IMR-90 (cell line): ENCODE measurements around the gene ANKRD40. TPM values are rescaled to one million over a fixed set of nuclear protein-coding genes. Genes with fewer than 3 reads are reported as not detected.

ENCODE experiments used
- ATAC-seq: fragments of 200-7000 bp; cut with Tn5 transposase; 2 replicates; pipeline ENCODE4 v1.9.1; 2020; ENCODE audit warnings: low read depth, mild to moderate bottlenecking, moderate library complexity
- BruUV-seq: library from RNA; stranded (reverse); fragments of 400-500 nt; replicated peaks from 2 replicates; lab custom pipeline; 2021; lab: Mats Ljungman, UMichigan
- CTCF ChIA-PET: fragments of 300-600 bp; formaldehyde crosslinking; extraction: SDS; loops from one replicate; lab custom pipeline; 2021; ENCODE audit warnings: antibody characterized with exemption; lab: Yijun Ruan, JAX
- POLR2A ChIA-PET: fragments of 300-600 bp; sonication (Branson Sonifier 250); formaldehyde crosslinking; loops from one replicate; lab custom pipeline; 2022; ENCODE audit warnings: antibody characterized with exemption; ENCODE audit not compliant: unreplicated experiment; lab: Charles Lee
- DNase-seq: peaks from one replicate; pipeline ENCODE4 v3.0.0; 2013
- H2AFZ ChIP-seq: replicated peaks from 2 replicates; pipeline ENCODE3; 2013; ENCODE audit warnings: low read length, mild to moderate bottlenecking; ENCODE audit not compliant: poor library complexity
- H2AK5ac ChIP-seq: 2 replicates; pipeline ENCODE4 v1.6.1; 2013; ENCODE audit warnings: low read depth, low read length, inconsistent platforms
- H2AK9ac ChIP-seq: replicated peaks from 2 replicates; pipeline ENCODE3; 2013; ENCODE audit warnings: mild to moderate bottlenecking, low read depth, low read length, moderate library complexity; ENCODE audit not compliant: poor library complexity
- H2BK120ac ChIP-seq: 2 replicates; pipeline ENCODE4 v1.6.1; 2013; ENCODE audit warnings: low read depth, low read length, inconsistent platforms
- H2BK15ac ChIP-seq: 3 replicates; pipeline ENCODE4 v1.6.1; 2013; ENCODE audit warnings: low read depth, low read length, inconsistent platforms
- H2BK20ac ChIP-seq: 2 replicates; pipeline ENCODE4 v1.6.1; 2013; ENCODE audit warnings: low read depth, mild to moderate bottlenecking, inconsistent platforms, low read length, moderate library complexity
- H2BK5ac ChIP-seq: 2 replicates; pipeline ENCODE4 v1.6.1; 2013; ENCODE audit warnings: mild to moderate bottlenecking, low read depth, low read length, inconsistent platforms; ENCODE audit not compliant: poor library complexity, severe bottlenecking
- H3K14ac ChIP-seq: replicated peaks from 2 replicates; pipeline ENCODE4 v1.6.1; 2013; ENCODE audit warnings: low read depth, low read length, inconsistent platforms
- H3K18ac ChIP-seq: 2 replicates; pipeline ENCODE4 v1.6.1; 2013; ENCODE audit warnings: low read depth, low read length, control low read depth
- H3K23ac ChIP-seq: 2 replicates; pipeline ENCODE4 v1.6.1; 2013; ENCODE audit warnings: low read depth, low read length, inconsistent platforms
- H3K27ac ChIP-seq: 2 replicates; pipeline ENCODE4 v1.5.1; 2013; ENCODE audit warnings: mild to moderate bottlenecking, control low read depth, low read length; ENCODE audit not compliant: insufficient read depth
- H3K27me3 ChIP-seq: 2 replicates; pipeline ENCODE4 v1.6.1; 2013; ENCODE audit warnings: low read length; ENCODE audit not compliant: control insufficient read depth, insufficient read depth
- H3K36me3 ChIP-seq: 2 replicates; pipeline ENCODE4 v1.6.1; 2013; ENCODE audit warnings: low read length, mixed read lengths; ENCODE audit not compliant: control insufficient read depth, insufficient read depth
- H3K4ac ChIP-seq: 2 replicates; pipeline ENCODE4 v1.6.1; 2013; ENCODE audit warnings: low read depth, low read length, inconsistent platforms
- H3K4me1 ChIP-seq: 2 replicates; pipeline ENCODE4 v1.6.1; 2013; ENCODE audit warnings: low read length, mixed read lengths; ENCODE audit not compliant: control insufficient read depth, insufficient read depth
- H3K4me2 ChIP-seq: 2 replicates; pipeline ENCODE4 v1.6.1; 2013; ENCODE audit warnings: low read depth, mild to moderate bottlenecking, control low read depth, low read length, moderate library complexity
- H3K4me3 ChIP-seq: 2 replicates; pipeline ENCODE4 v1.5.1; 2013; ENCODE audit warnings: low read depth, mild to moderate bottlenecking, control low read depth, low read length, moderate library complexity; ENCODE audit not compliant: insufficient read depth
- H3K56ac ChIP-seq: 2 replicates; pipeline ENCODE4 v1.6.1; 2013; ENCODE audit warnings: low read length, inconsistent platforms; ENCODE audit not compliant: insufficient read depth; ENCODE audit errors: extremely low read depth
- H3K79me1 ChIP-seq, 2 experiments: 2 replicates each; pipeline ENCODE4 v1.6.1; 2013; ENCODE audit warnings: low read length in 2 of 2, inconsistent platforms in 1 of 2, low read depth in 1 of 2
- H3K9ac ChIP-seq: 2 replicates; pipeline ENCODE4 v1.6.1; 2013; ENCODE audit warnings: low read depth, low read length, control low read depth
- H3K9me1 ChIP-seq: 2 replicates; pipeline ENCODE4 v1.6.1; 2013; ENCODE audit warnings: low read length, inconsistent platforms; ENCODE audit not compliant: insufficient read depth
- H3K9me3 ChIP-seq: 2 replicates; pipeline ENCODE4 v1.6.1; 2013; ENCODE audit warnings: low read length; ENCODE audit not compliant: control insufficient read depth, insufficient read depth
- H4K20me1 ChIP-seq: 2 replicates; pipeline ENCODE4 v1.6.1; 2013; ENCODE audit warnings: low read length, inconsistent platforms; ENCODE audit not compliant: insufficient read depth
- H4K5ac ChIP-seq: 2 replicates; pipeline ENCODE4 v1.6.1; 2013; ENCODE audit warnings: mild to moderate bottlenecking, low read depth, low read length, control low read depth
- H4K8ac ChIP-seq, 2 experiments: 2 replicates each; pipeline ENCODE4 v1.6.1; 2013; ENCODE audit warnings: low read depth in 2 of 2, low read length in 2 of 2, control low read depth in 1 of 2, inconsistent platforms in 1 of 2
- H4K91ac ChIP-seq: 2 replicates; pipeline ENCODE4 v1.6.1; 2013; ENCODE audit warnings: low read depth, low read length, inconsistent platforms; ENCODE audit not compliant: insufficient read depth
- BHLHE40 ChIP-seq: fragments of 150-350 bp; IDR thresholded peaks from 2 replicates; pipeline ENCODE4 v1.6.1; 2016; ENCODE audit warnings: mild to moderate bottlenecking, low read depth, low read length
- CEBPB ChIP-seq: IDR thresholded peaks from 2 replicates; pipeline ENCODE4 v1.6.1; 2012; ENCODE audit warnings: low read depth, low read length, improper control_type of control experiment
- CHD1 ChIP-seq: IDR thresholded peaks from 2 replicates; pipeline ENCODE4 v1.6.1; 2012; ENCODE audit warnings: low read depth, low read length, improper control_type of control experiment
- ELK1 ChIP-seq: fragments of 150-350 bp; IDR thresholded peaks from 2 replicates; pipeline ENCODE4 v1.6.1; 2016; ENCODE audit warnings: low read depth, mild to moderate bottlenecking, low read length, moderate library complexity, borderline replicate concordance
- FOS ChIP-seq: fragments of 150-350 bp; IDR thresholded peaks from 2 replicates; pipeline ENCODE4 v1.6.1; 2016; ENCODE audit warnings: low read depth, low read length
- MAFK ChIP-seq: IDR thresholded peaks from 2 replicates; pipeline ENCODE4 v1.6.1; 2012; ENCODE audit warnings: low read depth, low read length, improper control_type of control experiment
- MAZ ChIP-seq: IDR thresholded peaks from 2 replicates; pipeline ENCODE4 v1.6.1; 2012; ENCODE audit warnings: low read depth, mild to moderate bottlenecking, low read length, improper control_type of control experiment, moderate library complexity, borderline replicate concordance
- MXI1 ChIP-seq: IDR thresholded peaks from 2 replicates; pipeline ENCODE4 v1.6.1; 2012; ENCODE audit warnings: low read depth, mild to moderate bottlenecking, low read length, moderate library complexity, borderline replicate concordance
- NFE2L2 ChIP-seq: fragments of 150-350 bp; IDR thresholded peaks from 2 replicates; pipeline ENCODE4 v1.6.1; 2016; ENCODE audit warnings: low read depth, mild to moderate bottlenecking, low read length
- POLR2A ChIP-seq: IDR thresholded peaks from 2 replicates; pipeline ENCODE4 v1.6.1; 2012; ENCODE audit warnings: mild to moderate bottlenecking, low read depth, low read length
- RAD21 ChIP-seq: IDR thresholded peaks from 2 replicates; pipeline ENCODE4 v1.6.1; 2012; ENCODE audit warnings: low read length, improper control_type of control experiment
- RCOR1 ChIP-seq: IDR thresholded peaks from 2 replicates; pipeline ENCODE4 v1.6.1; 2012; ENCODE audit warnings: mild to moderate bottlenecking, low read length, improper control_type of control experiment; ENCODE audit not compliant: insufficient replicate concordance
- RFX5 ChIP-seq: IDR thresholded peaks from 2 replicates; pipeline ENCODE4 v1.8.0; 2012; ENCODE audit warnings: low read depth, mild to moderate bottlenecking, low read length, moderate library complexity
- SMC3 ChIP-seq: fragments of 150-350 bp; IDR thresholded peaks from 2 replicates; pipeline ENCODE4 v1.6.1; 2016; ENCODE audit warnings: low read depth, mild to moderate bottlenecking, antibody characterized with exemption, low read length, moderate library complexity
- USF2 ChIP-seq: fragments of 150-350 bp; IDR thresholded peaks from 2 replicates; pipeline ENCODE4 v1.6.1; 2017; ENCODE audit warnings: mild to moderate bottlenecking, antibody characterized with exemption, low read length, low read depth
- WGBS, 2 experiments: methylation state at CpG; one replicate each; pipeline versions ENCODE4 v1.1.5 to v1.1.7; 2013; ENCODE audit warnings: missing lambda C conversion rate in 2 of 2; ENCODE audit not compliant: insufficient read length in 1 of 2; ENCODE audit errors: extremely low coverage in 2 of 2; 5-methylcytosine and 5-hydroxymethylcytosine counted together
- dilution Hi-C: fragments of 300-500 bp; cut with HindIII; formaldehyde crosslinking; loops from one replicate; pipeline ENCODE4 v1.14.3; 2018; ENCODE audit warnings: low sequenced_read_pairs; ENCODE audit not compliant: unreplicated experiment
- in situ Hi-C: fragments of 300-500 bp; cut with MboI; formaldehyde crosslinking; loops from 3 replicates; pipeline ENCODE4 v1.14.3; 2019; ENCODE audit warnings: low sequenced_read_pairs, inconsistent platforms, mixed read lengths
- intact Hi-C: fragments of 100-400 bp; cut with micrococcal nuclease; formaldehyde crosslinking; loops from 2 replicates; pipeline ENCODE4 v1.10.0; 2022
- polyA plus RNA-seq, 3 experiments: library from polyadenylated mRNA; depleted of rRNA; stranded (reverse); fragments of >200 nt; gene quantifications; 2 replicates each; pipeline ENCODE4 v1.2.3, GENCODE V29; 2012; ENCODE audit warnings: low replicate concordance in 1 of 3
- total RNA-seq: library from RNA; depleted of rRNA; stranded (reverse); fragments of >200 nt; gene quantifications from 2 replicates; pipeline ENCODE4 v1.2.3, GENCODE V29; 2012
- TF ChIP-seq, protein P1 (sequence below): conservative IDR thresholded peaks from 2 replicates; pipeline ENCODE4 v1.5.1; 2012; ENCODE audit warnings: mild to moderate bottlenecking, low read depth, low read length, improper control_type of control experiment

The ANKRD40 gene
- total and polyA plus RNA-seq, 2 of the 4 experiments (the other 2 are of a cell fraction): 23.4 to 35.8 TPM

- H3K4me3 ChIP-seq: no peak overlapping the region
- H3K79me1 ChIP-seq: peaks cover 0 to 12% of the 10 kb centered on the region in 2 experiments; a peak in 2 of 4 replicates
- peaks cover 7% of the 10 kb centered on the region for H3K4me1 ChIP-seq
- no peak overlapping the region for H2AFZ ChIP-seq
- H3K27ac ChIP-seq: no peak overlapping the region
- H3K23ac ChIP-seq: no peak overlapping the region
- no peak overlapping the region for H3K4ac ChIP-seq
- no peak overlapping the region for H2BK20ac ChIP-seq
- in situ Hi-C loops: no loop called here
- H3K4me2 ChIP-seq: no peak overlapping the region
- H2BK5ac ChIP-seq: no peak overlapping the region
- no CpG with 5 or more reads among the region's 9 CpGs for WGBS, 2 experiments
- H2AK5ac ChIP-seq: no peak overlapping the region
- no peak overlapping the region for H2BK120ac ChIP-seq
- ATAC-seq (no peak), DNase-seq (no peak)
- H3K14ac ChIP-seq: no peak overlapping the region
- no peaks in the 10 kb centered on the region for H3K36me3 ChIP-seq
- BruUV-seq: no TSS peak
- no peak overlapping the region for H4K91ac ChIP-seq
- H4K5ac ChIP-seq: no peak overlapping the region
- no peak overlapping the region for H3K56ac ChIP-seq
- no peaks in the 10 kb centered on the region for H4K20me1 ChIP-seq
- dilution Hi-C loops: no loop called here
- ChIA-PET CTCF (no interaction called here), POLR2A (no interaction called here)
- H3K27me3 ChIP-seq: 0 out of 2 replicates have a peak, but pooled peaks cover 1% of the 10 kb centered on the region
- no peak overlapping the region for H2BK15ac ChIP-seq
- H3K9me1 ChIP-seq: 0 out of 2 replicates have a peak, but pooled peaks cover 6% of the 10 kb centered on the region
- intact Hi-C loops: no loop called here
- no peak overlapping the region for H4K8ac ChIP-seq
- TF ChIP-seq ELK1 (no peak), MXI1 (no peak), NFE2L2 (no peak), MAZ (no peak), RAD21 (no peak), POLR2A (no peak), FOS (no peak), BHLHE40 (no peak), USF2 (no peak), CEBPB (no peak), MAFK (no peak), SMC3 (no peak), RCOR1 (no peak), CHD1 (no peak), RFX5 (no peak)
- TF ChIP-seq, protein P1, sequence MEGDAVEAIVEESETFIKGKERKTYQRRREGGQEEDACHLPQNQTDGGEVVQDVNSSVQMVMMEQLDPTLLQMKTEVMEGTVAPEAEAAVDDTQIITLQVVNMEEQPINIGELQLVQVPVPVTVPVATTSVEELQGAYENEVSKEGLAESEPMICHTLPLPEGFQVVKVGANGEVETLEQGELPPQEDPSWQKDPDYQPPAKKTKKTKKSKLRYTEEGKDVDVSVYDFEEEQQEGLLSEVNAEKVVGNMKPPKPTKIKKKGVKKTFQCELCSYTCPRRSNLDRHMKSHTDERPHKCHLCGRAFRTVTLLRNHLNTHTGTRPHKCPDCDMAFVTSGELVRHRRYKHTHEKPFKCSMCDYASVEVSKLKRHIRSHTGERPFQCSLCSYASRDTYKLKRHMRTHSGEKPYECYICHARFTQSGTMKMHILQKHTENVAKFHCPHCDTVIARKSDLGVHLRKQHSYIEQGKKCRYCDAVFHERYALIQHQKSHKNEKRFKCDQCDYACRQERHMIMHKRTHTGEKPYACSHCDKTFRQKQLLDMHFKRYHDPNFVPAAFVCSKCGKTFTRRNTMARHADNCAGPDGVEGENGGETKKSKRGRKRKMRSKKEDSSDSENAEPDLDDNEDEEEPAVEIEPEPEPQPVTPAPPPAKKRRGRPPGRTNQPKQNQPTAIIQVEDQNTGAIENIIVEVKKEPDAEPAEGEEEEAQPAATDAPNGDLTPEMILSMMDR: no peak
- no peak overlapping the region for H3K9ac ChIP-seq
- no peak overlapping the region for H3K18ac ChIP-seq
- no peak overlapping the region for H2AK9ac ChIP-seq
- H3K9me3 ChIP-seq: no peaks in the 10 kb centered on the region
These were observed 4.9 kb upstream of the ANKRD40 start for GRCh38 chr17:50712641-50713040.
